ENCODE data around the gene KDSR. TPM values are rescaled to one million over a fixed set of nuclear protein-coding genes. Genes with fewer than 3 reads are reported as not detected.

KDSR gene
- total and polyA plus RNA-seq, 5 donors from 2014 or later: 42.0 to 119 (median 104) TPM

DNA sequence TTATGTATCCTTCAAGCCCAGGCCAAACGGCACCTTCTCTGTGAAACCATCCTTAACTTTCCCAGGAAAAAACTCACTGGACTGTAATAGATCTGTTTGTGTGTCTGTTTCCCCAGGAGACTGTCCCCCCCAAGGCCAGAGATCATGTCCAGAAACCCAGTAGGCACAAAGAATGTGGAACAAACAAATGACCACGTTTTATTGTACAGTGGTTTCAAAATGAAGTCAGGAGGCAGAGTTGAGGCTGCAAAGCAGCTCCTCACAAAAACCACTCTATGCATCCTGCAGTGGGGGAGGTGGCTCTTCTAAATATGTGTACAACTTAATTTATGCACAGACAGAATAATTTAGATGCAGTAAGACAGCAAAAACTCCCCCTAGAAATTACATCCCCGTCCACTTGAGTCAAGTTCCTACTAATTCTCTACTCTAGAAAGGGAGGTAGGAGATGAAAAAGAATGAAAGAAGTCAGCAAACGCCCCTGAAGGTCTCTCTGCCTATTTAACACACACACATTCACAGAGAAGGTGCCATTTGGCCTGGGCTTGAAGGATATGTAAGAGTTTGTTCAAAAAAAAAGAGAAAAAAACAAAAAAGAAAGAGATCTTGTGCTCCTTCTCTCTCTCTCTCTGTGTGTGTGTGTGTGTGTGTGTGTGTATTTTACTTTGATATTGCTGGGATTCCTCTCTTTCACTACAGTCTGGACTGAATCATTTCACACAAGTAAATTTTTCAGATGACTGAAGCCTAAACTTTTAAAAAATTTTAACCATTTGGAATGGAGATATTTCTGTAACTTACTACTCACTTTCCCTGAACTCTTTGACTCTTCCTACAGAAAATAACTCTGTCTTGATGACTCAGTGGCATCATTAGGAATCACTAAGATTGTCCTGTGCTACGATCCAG lies 66.9 kb downstream of the KDSR start:
- Histone ChIP-seq H3K4me1 (ENCODE audit: control insufficient read depth, insufficient read depth, low read length, poor library complexity, severe bottlenecking) (peaks cover 64% of the 10 kb centered on the region), H3K9me3 (ENCODE audit: control insufficient read depth in 2 of 2, low read length in 2 of 2) (no peaks in the 10 kb centered on the region)

DNA sequence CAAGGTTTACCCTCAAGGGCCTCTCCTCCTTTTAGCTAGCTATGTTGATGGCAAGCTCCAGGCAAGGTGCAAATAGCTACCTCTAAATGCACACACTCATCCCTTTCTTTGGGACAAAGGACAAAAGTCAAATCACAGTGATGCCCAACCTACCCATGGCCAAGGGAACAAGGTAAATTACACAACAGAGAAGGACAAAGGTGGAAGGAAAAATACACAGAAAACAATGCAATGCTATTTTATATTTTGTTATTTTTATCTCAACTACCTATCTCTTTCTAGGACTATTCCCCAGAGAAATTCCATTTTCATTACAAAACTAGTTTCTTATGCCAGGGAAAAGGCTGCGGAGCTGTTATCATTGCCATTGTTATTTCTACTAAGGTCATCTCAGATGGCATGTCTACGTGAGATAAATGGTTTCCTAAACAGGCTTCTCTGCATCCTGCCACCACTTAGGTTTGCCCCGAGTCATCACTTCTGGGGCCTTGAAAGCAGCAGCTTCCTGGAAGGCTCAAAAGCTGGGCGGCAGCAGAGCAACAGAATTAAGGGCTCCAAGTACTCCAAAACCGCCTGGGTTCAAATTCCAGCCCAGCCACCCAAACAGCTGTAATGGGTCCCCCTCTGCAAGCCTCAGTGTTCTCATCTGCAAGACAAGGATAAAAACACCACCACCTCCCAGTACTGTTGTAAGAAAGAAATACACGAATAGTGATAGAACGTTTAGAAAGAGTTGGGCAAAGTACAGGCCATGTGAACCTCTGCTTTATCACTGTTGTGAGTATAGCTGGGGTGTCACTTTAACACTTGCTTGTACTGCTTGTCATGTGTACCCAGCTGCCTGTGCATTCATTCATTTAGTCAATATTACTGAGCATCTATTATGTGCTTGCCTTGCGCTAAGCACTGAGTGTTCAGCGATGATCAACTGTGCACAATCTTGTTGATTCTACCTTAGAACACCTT lies 68.3 kb downstream of the KDSR start:
- H3K9me3 ChIP-seq (ENCODE audit: control insufficient read depth in 2 of 2, low read length in 2 of 2): no peaks in the 10 kb centered on the region
- peak overlapping the region; percentile 61 to 89 (median 78) for H3K4me3 Mint-ChIP-seq
- H3K4me1 Mint-ChIP-seq: peaks cover 61 to 86% (median 67%) of the 10 kb centered on the region in 4 donors
- peak overlapping the region; percentile 62 for H3K27ac ChIP-seq (ENCODE audit: insufficient read depth, low read length, poor library complexity, severe bottlenecking)
- no peaks in the 10 kb centered on the region for H3K27me3 ChIP-seq (ENCODE audit: control insufficient read depth, insufficient read depth, low read length)
- H3K9me3 Mint-ChIP-seq: no peaks in the 10 kb centered on the region
- no peaks in the 10 kb centered on the region for H3K27me3 Mint-ChIP-seq
- peak overlapping the region; percentile 49 for H3K4me3 ChIP-seq (ENCODE audit: low read depth, low read length)
- ATAC-seq (ENCODE audit: low read depth in 2 of 2): peak; percentile 61 to 66
- H3K4me1 ChIP-seq (ENCODE audit: control insufficient read depth, insufficient read depth, low read length, poor library complexity, severe bottlenecking): peaks cover 59% of the 10 kb centered on the region
- peak overlapping the region; percentile 63 to 92 (median 92) for H3K27ac Mint-ChIP-seq
- peak in 1 of 3 donors; percentile 79 for DNase-seq
- H3K36me3 Mint-ChIP-seq: peaks cover 53% of the 10 kb centered on the region
- H3K36me3 ChIP-seq (ENCODE audit: control insufficient read depth, insufficient read depth, low read length): peaks cover 33% of the 10 kb centered on the region

More for the DNA sequence above, 66.9 kb downstream of the KDSR start:
- Histone ChIP-seq H3K27ac (ENCODE audit: insufficient read depth, low read length, poor library complexity, severe bottlenecking) (peak overlapping the region; percentile 62), H3K4me3 (ENCODE audit: low read depth, low read length) (peak overlapping the region; percentile 46), H3K27me3 (ENCODE audit: control insufficient read depth, insufficient read depth, low read length) (no peaks in the 10 kb centered on the region), H3K36me3 (ENCODE audit: control insufficient read depth, insufficient read depth, low read length) (peaks cover 29% of the 10 kb centered on the region)
- Mint-ChIP-seq H3K27me3 (no peaks in the 10 kb centered on the region), H3K4me1 (peaks cover 68 to 93% (median 77%) of the 10 kb centered on the region in 4 donors), H3K9me3 (no peaks in the 10 kb centered on the region), H3K4me3 (peak overlapping the region; percentile 55 to 89 (median 69)), H3K36me3 (peaks cover 52% of the 10 kb centered on the region), H3K27ac (peak overlapping the region; percentile 85 to 92 (median 92))
- peak in 1 of 3 donors; percentile 70 for DNase-seq
- peak in 1 of 2 donors; percentile 32 for ATAC-seq (ENCODE audit: low read depth in 2 of 2)

DNA sequence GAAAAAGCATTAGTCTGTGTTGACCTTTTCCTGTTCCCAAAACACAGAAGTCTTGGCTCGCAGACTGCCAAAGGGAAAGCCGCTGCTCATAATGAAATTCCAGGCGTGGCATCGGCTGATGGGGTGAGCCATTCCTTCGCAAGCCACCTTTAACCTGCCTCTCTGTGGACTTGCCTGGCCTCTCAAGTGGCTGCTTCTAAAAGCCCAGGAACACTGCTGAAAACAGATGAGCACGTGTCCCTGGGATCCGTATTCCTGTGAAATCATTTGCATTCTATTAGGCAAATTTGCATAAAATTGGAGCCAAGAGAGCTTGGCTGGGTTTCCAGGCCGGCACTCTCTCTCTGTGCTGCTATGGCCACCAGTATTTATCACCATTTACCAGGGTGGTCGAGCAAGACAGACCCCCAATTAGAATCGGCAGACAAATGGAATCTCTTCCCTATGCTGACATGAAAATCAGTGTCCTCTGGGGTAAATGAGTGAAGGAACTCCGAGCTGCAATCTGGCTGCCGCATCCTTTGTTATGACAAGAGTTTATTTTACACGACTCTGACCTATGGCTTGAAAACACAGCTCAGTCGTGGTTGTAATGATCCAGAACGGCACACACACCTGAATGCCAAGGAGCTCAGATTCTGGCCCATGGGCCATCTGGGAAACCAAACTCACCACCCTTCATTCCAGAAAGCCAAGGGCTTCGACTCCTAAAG lies 69.2 kb downstream of the KDSR start:
- H3K9me3 Mint-ChIP-seq: no peaks in the 10 kb centered on the region
- no peak for ATAC-seq (ENCODE audit: low read depth in 2 of 2)
- Histone ChIP-seq H3K4me1 (ENCODE audit: control insufficient read depth, insufficient read depth, low read length, poor library complexity, severe bottlenecking) (peaks cover 59% of the 10 kb centered on the region), H3K36me3 (ENCODE audit: control insufficient read depth, insufficient read depth, low read length) (peaks cover 33% of the 10 kb centered on the region), H3K27ac (ENCODE audit: insufficient read depth, low read length, poor library complexity, severe bottlenecking) (peak overlapping the region; percentile 62), H3K4me3 (ENCODE audit: low read depth, low read length) (no peak overlapping the region), H3K9me3 (ENCODE audit: control insufficient read depth in 2 of 2, low read length in 2 of 2) (no peaks in the 10 kb centered on the region), H3K27me3 (ENCODE audit: control insufficient read depth, insufficient read depth, low read length) (no peaks in the 10 kb centered on the region)
- no peak for DNase-seq
- peak overlapping the region; percentile 63 to 92 (median 89) for H3K27ac Mint-ChIP-seq
- peaks cover 54 to 79% (median 68%) of the 10 kb centered on the region in 4 donors for H3K4me1 Mint-ChIP-seq
- H3K36me3 Mint-ChIP-seq: peaks cover 59% of the 10 kb centered on the region
- H3K27me3 Mint-ChIP-seq: no peaks in the 10 kb centered on the region
- H3K4me3 Mint-ChIP-seq: peak overlapping the region in 1 of 4 donors; percentile 61

GRCh38 chr18:63293935-63294334 lies 73.1 kb downstream of the KDSR start:
- Mint-ChIP-seq H3K4me1 (peaks cover 14 to 70% (median 43%) of the 10 kb centered on the region in 4 donors), H3K27ac (peak overlapping the region; percentile 85 to 92 (median 88))
- peak overlapping the region; percentile 44 for H3K27ac ChIP-seq (ENCODE audit: insufficient read depth, low read length, poor library complexity, severe bottlenecking)

GRCh38 chr18:63292831-63293683 lies 73.9 kb downstream of the KDSR start:
- peaks cover 52% of the 10 kb centered on the region for H3K4me1 ChIP-seq (ENCODE audit: control insufficient read depth, insufficient read depth, low read length, poor library complexity, severe bottlenecking)
- peak overlapping the region in 3 of 4 donors; percentile 68 to 77 (median 77) for H3K4me3 Mint-ChIP-seq
- ATAC-seq (ENCODE audit: low read depth in 2 of 2): peak; percentile 59 to 65
- H3K4me1 Mint-ChIP-seq: peaks cover 6 to 61% (median 35%) of the 10 kb centered on the region in 4 donors
- no peaks in the 10 kb centered on the region for H3K27me3 Mint-ChIP-seq
- peaks cover 47% of the 10 kb centered on the region for H3K36me3 Mint-ChIP-seq
- H3K9me3 ChIP-seq (ENCODE audit: control insufficient read depth in 2 of 2, low read length in 2 of 2): no peaks in the 10 kb centered on the region
- H3K27me3 ChIP-seq (ENCODE audit: control insufficient read depth, insufficient read depth, low read length): no peaks in the 10 kb centered on the region
- peak in 2 of 3 donors; percentile 14 to 72 for DNase-seq
- peak overlapping the region; percentile 66 to 92 (median 88) for H3K27ac Mint-ChIP-seq
- H3K9me3 Mint-ChIP-seq: no peaks in the 10 kb centered on the region
- peaks cover 25% of the 10 kb centered on the region for H3K36me3 ChIP-seq (ENCODE audit: control insufficient read depth, insufficient read depth, low read length)
- H3K4me3 ChIP-seq (ENCODE audit: low read depth, low read length): peak overlapping the region; percentile 46
- peak overlapping the region; percentile 44 for H3K27ac ChIP-seq (ENCODE audit: insufficient read depth, low read length, poor library complexity, severe bottlenecking)

More at GRCh38 chr18:63293935-63294334, 73.1 kb downstream of the KDSR start:
- H3K36me3 ChIP-seq (ENCODE audit: control insufficient read depth, insufficient read depth, low read length): peaks cover 28% of the 10 kb centered on the region
- Mint-ChIP-seq H3K36me3 (peaks cover 50% of the 10 kb centered on the region), H3K9me3 (no peaks in the 10 kb centered on the region), H3K4me3 (peak overlapping the region in 2 of 4 donors; percentile 59 to 77), H3K27me3 (no peaks in the 10 kb centered on the region)
- no peaks in the 10 kb centered on the region for H3K9me3 ChIP-seq (ENCODE audit: control insufficient read depth in 2 of 2, low read length in 2 of 2)
- no peak for ATAC-seq (ENCODE audit: low read depth in 2 of 2)
- H3K4me1 ChIP-seq (ENCODE audit: control insufficient read depth, insufficient read depth, low read length, poor library complexity, severe bottlenecking): peaks cover 53% of the 10 kb centered on the region
- DNase-seq: no peak
- H3K27me3 ChIP-seq (ENCODE audit: control insufficient read depth, insufficient read depth, low read length): no peaks in the 10 kb centered on the region
- no peak overlapping the region for H3K4me3 ChIP-seq (ENCODE audit: low read depth, low read length)

DNA sequence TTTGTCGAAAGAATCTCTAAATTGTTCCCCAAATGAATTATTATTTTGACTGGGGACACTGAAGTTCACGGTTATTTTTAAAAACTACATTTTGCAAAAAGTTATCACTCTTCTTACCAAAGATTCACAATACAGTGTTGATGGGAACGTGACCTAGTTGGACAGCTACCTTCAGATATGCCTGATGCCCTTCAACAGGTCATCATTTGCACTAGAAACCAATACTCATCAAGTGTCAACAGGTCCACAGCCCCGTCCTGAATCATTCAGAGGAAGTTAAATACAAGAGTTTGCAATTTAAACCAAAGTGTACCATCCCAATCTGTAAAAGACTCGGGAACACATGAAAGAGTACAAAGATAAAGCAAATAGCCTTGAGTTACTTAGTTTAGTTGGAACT lies 75.7 kb downstream of the KDSR start:
- Histone ChIP-seq H3K4me1 (ENCODE audit: control insufficient read depth, insufficient read depth, low read length, poor library complexity, severe bottlenecking) (peaks cover 64% of the 10 kb centered on the region), H3K27ac (ENCODE audit: insufficient read depth, low read length, poor library complexity, severe bottlenecking) (peak overlapping the region; percentile 15), H3K36me3 (ENCODE audit: control insufficient read depth, insufficient read depth, low read length) (peaks cover 19% of the 10 kb centered on the region), H3K4me3 (ENCODE audit: low read depth, low read length) (peak overlapping the region; percentile 65), H3K9me3 (ENCODE audit: control insufficient read depth in 2 of 2, low read length in 2 of 2) (no peaks in the 10 kb centered on the region), H3K27me3 (ENCODE audit: control insufficient read depth, insufficient read depth, low read length) (no peaks in the 10 kb centered on the region)
- Mint-ChIP-seq H3K36me3 (peaks cover 42% of the 10 kb centered on the region), H3K4me1 (peaks cover 9 to 60% (median 29%) of the 10 kb centered on the region in 4 donors), H3K9me3 (no peaks in the 10 kb centered on the region), H3K27ac (peak overlapping the region; percentile 76 to 92 (median 83)), H3K27me3 (no peaks in the 10 kb centered on the region), H3K4me3 (peak overlapping the region in 3 of 4 donors; percentile 74 to 89 (median 85))
- DNase-seq (no peak), ATAC-seq (ENCODE audit: low read depth in 2 of 2) (no peak)

All from CD4-positive, CD25-positive, alpha-beta regulatory T cell (primary cell).